ENCODE measurements around the gene ASPHD2.
"Not testable (repeated sequence)": the region's sequence is repeated elsewhere in the genome, so short reads cannot be mapped to it uniquely, and the experiment has no call there.

Gene ASPHD2

GRCh38 chr22:26395926-26396325, 33.1 kb upstream of the ASPHD2 start:
- H3K9me3 ChIP-seq (ENCODE audit: control insufficient read depth, insufficient read depth, low read length): no peaks in the 10 kb centered on the region
- peaks cover 9% of the 10 kb centered on the region for H3K4me1 ChIP-seq (ENCODE audit: control insufficient read depth, insufficient read depth, low read length)
- H3K4me3 ChIP-seq (ENCODE audit: low read depth, low read length): no peak overlapping the region
- no peak overlapping the region for H3K9ac ChIP-seq (ENCODE audit: low read depth, low read length)
- H3K36me3 ChIP-seq (ENCODE audit: control insufficient read depth, insufficient read depth, low read length): no peaks in the 10 kb centered on the region
- H3K27ac ChIP-seq (ENCODE audit: low read depth, low read length): peak overlapping the region; percentile 61
- H3K27me3 ChIP-seq (ENCODE audit: control insufficient read depth, insufficient read depth, low read length): no peaks in the 10 kb centered on the region

DNA sequence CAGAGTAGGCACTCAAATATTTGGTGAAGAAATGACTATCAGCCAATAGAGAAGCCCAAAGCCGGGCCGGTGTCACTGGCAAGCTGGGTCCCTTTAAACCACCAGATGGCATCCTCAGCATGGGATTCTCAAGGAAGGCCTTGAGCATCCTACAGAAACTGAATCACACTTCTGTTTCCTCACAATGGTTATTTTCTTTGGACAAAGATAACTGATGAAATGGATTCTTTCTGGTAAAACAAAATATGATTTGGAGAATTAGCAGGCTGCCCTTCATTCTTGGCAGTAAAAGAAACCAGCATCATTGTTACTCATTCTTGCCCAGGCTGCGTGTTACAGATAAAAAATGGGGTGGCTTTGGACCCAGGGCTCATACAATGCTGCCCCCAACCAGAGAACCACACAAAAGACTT, 30.3 kb upstream of the ASPHD2 start:
- H3K4me3 ChIP-seq (ENCODE audit: low read depth, low read length): no peak overlapping the region
- no peak overlapping the region for H3K9ac ChIP-seq (ENCODE audit: low read depth, low read length)
- H3K27me3 ChIP-seq (ENCODE audit: control insufficient read depth, insufficient read depth, low read length): no peaks in the 10 kb centered on the region
- no peak overlapping the region for H3K27ac ChIP-seq (ENCODE audit: low read depth, low read length)
- no peaks in the 10 kb centered on the region for H3K9me3 ChIP-seq (ENCODE audit: control insufficient read depth, insufficient read depth, low read length)
- no peaks in the 10 kb centered on the region for H3K36me3 ChIP-seq (ENCODE audit: control insufficient read depth, insufficient read depth, low read length)
- H3K4me1 ChIP-seq (ENCODE audit: control insufficient read depth, insufficient read depth, low read length): peaks cover 9% of the 10 kb centered on the region

GRCh38 chr22:26399289-26399688, 29.8 kb upstream of the ASPHD2 start:
- H3K27me3 ChIP-seq (ENCODE audit: control insufficient read depth, insufficient read depth, low read length): no peaks in the 10 kb centered on the region
- H3K27ac ChIP-seq (ENCODE audit: low read depth, low read length): no peak overlapping the region

GRCh38 chr22:26401726-26402125, 27.3 kb upstream of the ASPHD2 start:
- Histone ChIP-seq H3K9me3 (ENCODE audit: control insufficient read depth, insufficient read depth, low read length) (no peaks in the 10 kb centered on the region), H3K27me3 (ENCODE audit: control insufficient read depth, insufficient read depth, low read length) (no peaks in the 10 kb centered on the region), H3K27ac (ENCODE audit: low read depth, low read length) (no peak overlapping the region)

More at GRCh38 chr22:26399289-26399688, 29.8 kb upstream of the ASPHD2 start:
- no peak overlapping the region for H3K9ac ChIP-seq (ENCODE audit: low read depth, low read length)
- no peaks in the 10 kb centered on the region for H3K36me3 ChIP-seq (ENCODE audit: control insufficient read depth, insufficient read depth, low read length)
- peaks cover 9% of the 10 kb centered on the region for H3K4me1 ChIP-seq (ENCODE audit: control insufficient read depth, insufficient read depth, low read length)
- H3K9me3 ChIP-seq (ENCODE audit: control insufficient read depth, insufficient read depth, low read length): no peaks in the 10 kb centered on the region
- H3K4me3 ChIP-seq (ENCODE audit: low read depth, low read length): no peak overlapping the region

DNA sequence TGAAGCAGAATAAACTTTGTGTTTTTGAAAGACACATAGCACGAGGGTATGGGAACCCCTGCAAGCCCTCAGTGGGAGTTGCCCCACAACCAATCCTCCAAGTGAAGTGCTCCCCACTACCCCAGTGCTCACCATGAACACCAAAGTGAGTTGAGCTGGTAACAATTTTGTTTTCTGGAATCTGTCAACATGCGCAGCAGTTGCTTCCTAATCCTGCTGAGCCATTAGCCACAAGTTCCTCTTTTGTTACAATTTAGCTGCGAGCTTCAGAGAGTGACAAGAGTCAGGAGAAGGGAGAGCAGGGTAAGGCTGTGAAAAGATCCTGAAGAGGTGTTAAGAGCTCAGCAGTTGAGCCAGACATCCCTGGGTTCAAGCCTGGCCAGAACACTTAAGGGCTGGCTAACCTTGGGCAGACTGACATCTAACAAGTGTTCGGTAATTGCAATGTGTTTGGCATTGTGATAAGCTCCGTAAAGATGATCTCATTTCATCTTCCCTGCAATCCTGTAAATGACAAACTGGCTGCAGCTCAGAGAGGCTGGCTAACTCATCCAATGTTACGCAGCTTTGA, 24.1 kb upstream of the ASPHD2 start:
- Histone ChIP-seq H3K27me3 (ENCODE audit: control insufficient read depth, insufficient read depth, low read length) (no peaks in the 10 kb centered on the region), H3K4me1 (ENCODE audit: control insufficient read depth, insufficient read depth, low read length) (peaks cover 8% of the 10 kb centered on the region; the same call in 1 of the 2 replicates), H3K4me3 (ENCODE audit: low read depth, low read length) (no peak overlapping the region), H3K9me3 (ENCODE audit: control insufficient read depth, insufficient read depth, low read length) (no peaks in the 10 kb centered on the region), H3K27ac (ENCODE audit: low read depth, low read length) (peak overlapping the region; percentile 74), H3K36me3 (ENCODE audit: control insufficient read depth, insufficient read depth, low read length) (no peaks in the 10 kb centered on the region), H3K9ac (ENCODE audit: low read depth, low read length) (no peak overlapping the region)

More at GRCh38 chr22:26401726-26402125, 27.3 kb upstream of the ASPHD2 start:
- Histone ChIP-seq H3K4me3 (ENCODE audit: low read depth, low read length) (no peak overlapping the region), H3K4me1 (ENCODE audit: control insufficient read depth, insufficient read depth, low read length) (peaks cover 8% of the 10 kb centered on the region; the same call in 1 of the 2 replicates), H3K36me3 (ENCODE audit: control insufficient read depth, insufficient read depth, low read length) (no peaks in the 10 kb centered on the region), H3K9ac (ENCODE audit: low read depth, low read length) (no peak overlapping the region)

GRCh38 chr22:26406118-26406517, 22.9 kb upstream of the ASPHD2 start:
- H3K4me3 ChIP-seq (ENCODE audit: low read depth, low read length): no peak overlapping the region
- H3K27me3 ChIP-seq (ENCODE audit: control insufficient read depth, insufficient read depth, low read length): no peaks in the 10 kb centered on the region
- H3K36me3 ChIP-seq (ENCODE audit: control insufficient read depth, insufficient read depth, low read length): no peaks in the 10 kb centered on the region
- no peaks in the 10 kb centered on the region for H3K9me3 ChIP-seq (ENCODE audit: control insufficient read depth, insufficient read depth, low read length)
- no peak overlapping the region for H3K9ac ChIP-seq (ENCODE audit: low read depth, low read length)
- no peak overlapping the region for H3K27ac ChIP-seq (ENCODE audit: low read depth, low read length)
- H3K4me1 ChIP-seq (ENCODE audit: control insufficient read depth, insufficient read depth, low read length): peaks cover 8% of the 10 kb centered on the region; the same call in 1 of the 2 replicates

DNA sequence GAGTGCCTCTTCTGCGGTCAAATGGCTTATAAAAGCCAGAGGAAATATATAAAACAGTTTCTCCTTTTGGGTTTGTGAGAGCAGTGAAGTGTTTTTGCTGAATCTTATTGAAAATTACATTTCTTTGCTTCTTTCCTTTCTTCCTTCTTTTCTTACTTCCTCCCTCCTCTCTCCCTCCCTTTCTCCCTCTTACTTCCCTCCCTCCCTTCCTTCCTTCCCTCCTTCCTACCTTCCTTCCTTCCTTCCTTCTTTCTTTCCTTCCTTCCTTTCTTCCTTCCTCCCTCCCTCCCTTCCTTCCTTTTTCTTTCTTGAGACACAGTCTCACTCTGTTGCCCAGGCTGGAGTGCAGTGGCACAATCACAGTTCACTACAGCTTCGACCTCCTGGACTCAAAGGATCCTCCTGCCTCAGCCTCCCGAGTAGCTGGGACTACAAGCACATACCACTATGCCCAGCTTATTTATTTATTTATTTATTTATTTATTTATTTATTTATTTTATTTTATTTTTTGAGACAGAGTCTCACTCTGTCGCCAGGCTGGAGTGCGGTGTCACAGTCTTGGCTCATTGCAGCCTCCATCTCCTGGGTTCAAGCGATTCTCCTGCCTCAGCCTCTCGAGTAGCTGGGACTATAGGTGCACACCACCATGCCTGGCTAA, 20.4 kb upstream of the ASPHD2 start:
- not testable (repeated sequence) for H3K4me3 ChIP-seq (ENCODE audit: low read depth, low read length); H3K9ac ChIP-seq (ENCODE audit: low read depth, low read length); H3K27ac ChIP-seq (ENCODE audit: low read depth, low read length); H3K27me3 ChIP-seq (ENCODE audit: control insufficient read depth, insufficient read depth, low read length); H3K9me3 ChIP-seq (ENCODE audit: control insufficient read depth, insufficient read depth, low read length); H3K36me3 ChIP-seq (ENCODE audit: control insufficient read depth, insufficient read depth, low read length); H3K4me1 ChIP-seq (ENCODE audit: control insufficient read depth, insufficient read depth, low read length)

GRCh38 chr22:26409719-26410335, 19.2 kb upstream of the ASPHD2 start:
- Histone ChIP-seq H3K9me3 (ENCODE audit: control insufficient read depth, insufficient read depth, low read length) (no peaks in the 10 kb centered on the region), H3K27ac (ENCODE audit: low read depth, low read length) (no peak overlapping the region), H3K27me3 (ENCODE audit: control insufficient read depth, insufficient read depth, low read length) (no peaks in the 10 kb centered on the region; the same call in 1 of the 2 replicates), H3K9ac (ENCODE audit: low read depth, low read length) (no peak overlapping the region), H3K4me1 (ENCODE audit: control insufficient read depth, insufficient read depth, low read length) (peaks cover 5% of the 10 kb centered on the region; the same call in 1 of the 2 replicates), H3K36me3 (ENCODE audit: control insufficient read depth, insufficient read depth, low read length) (no peaks in the 10 kb centered on the region), H3K4me3 (ENCODE audit: low read depth, low read length) (no peak overlapping the region)

DNA sequence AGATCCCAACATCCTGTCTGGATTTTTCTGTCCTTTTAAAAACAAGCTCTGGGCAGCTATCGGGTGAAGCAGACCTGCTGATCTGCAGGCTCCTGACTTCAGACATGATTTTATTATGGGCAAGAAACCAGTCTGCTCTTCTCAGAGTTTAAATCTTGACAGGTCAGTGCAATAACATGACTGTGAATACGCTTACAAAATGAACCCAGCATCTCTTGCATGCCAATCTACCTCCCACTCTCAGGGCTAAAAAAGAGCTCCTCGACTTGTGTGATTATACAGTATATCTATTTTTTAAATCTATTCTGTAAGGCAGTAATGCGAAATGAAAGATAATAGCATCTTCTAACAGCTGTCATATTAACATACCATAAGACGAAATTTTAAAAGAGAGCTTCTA, 18.7 kb upstream of the ASPHD2 start:
- Histone ChIP-seq H3K27me3 (ENCODE audit: control insufficient read depth, insufficient read depth, low read length) (no peaks in the 10 kb centered on the region; the same call in 1 of the 2 replicates), H3K4me1 (ENCODE audit: control insufficient read depth, insufficient read depth, low read length) (no peaks in the 10 kb centered on the region), H3K4me3 (ENCODE audit: low read depth, low read length) (no peak overlapping the region), H3K9me3 (ENCODE audit: control insufficient read depth, insufficient read depth, low read length) (no peaks in the 10 kb centered on the region), H3K36me3 (ENCODE audit: control insufficient read depth, insufficient read depth, low read length) (no peaks in the 10 kb centered on the region), H3K27ac (ENCODE audit: low read depth, low read length) (no peak overlapping the region), H3K9ac (ENCODE audit: low read depth, low read length) (no peak overlapping the region)

GRCh38 chr22:26414347-26414746, 14.7 kb upstream of the ASPHD2 start:
- Histone ChIP-seq H3K27me3 (ENCODE audit: control insufficient read depth, insufficient read depth, low read length) (no peaks in the 10 kb centered on the region; the same call in 1 of the 2 replicates), H3K9me3 (ENCODE audit: control insufficient read depth, insufficient read depth, low read length) (no peaks in the 10 kb centered on the region), H3K4me1 (ENCODE audit: control insufficient read depth, insufficient read depth, low read length) (peaks cover 5% of the 10 kb centered on the region; the same call in 1 of the 2 replicates), H3K4me3 (ENCODE audit: low read depth, low read length) (no peak overlapping the region), H3K9ac (ENCODE audit: low read depth, low read length) (no peak overlapping the region), H3K36me3 (ENCODE audit: control insufficient read depth, insufficient read depth, low read length) (no peaks in the 10 kb centered on the region), H3K27ac (ENCODE audit: low read depth, low read length) (no peak overlapping the region)

- Histone ChIP-seq H3K9me3 (ENCODE audit: control insufficient read depth, insufficient read depth, low read length) (no peaks in the 10 kb centered on the region), H3K9ac (ENCODE audit: low read depth, low read length) (no peak overlapping the region), H3K36me3 (ENCODE audit: control insufficient read depth, insufficient read depth, low read length) (no peaks in the 10 kb centered on the region), H3K27me3 (ENCODE audit: control insufficient read depth, insufficient read depth, low read length) (no peaks in the 10 kb centered on the region; the same call in 1 of the 2 replicates), H3K4me1 (ENCODE audit: control insufficient read depth, insufficient read depth, low read length) (peaks cover 10% of the 10 kb centered on the region), H3K27ac (ENCODE audit: low read depth, low read length) (no peak overlapping the region), H3K4me3 (ENCODE audit: low read depth, low read length) (no peak overlapping the region)
Observed at GRCh38 chr22:26416256-26416655, 12.8 kb upstream of the ASPHD2 start.

Data from HUES48 (cell line).